BLaER1 treated with 17β-estradiol and CSF1 and Interleukin-3, amounts not matched to agents 10 nM and 100 nM (cell line): ENCODE measurements around the gene WWOX.
"Not testable (repeated sequence)": the region's sequence is repeated elsewhere in the genome, so short reads cannot be mapped to it uniquely, and the experiment has no call there.

ENCODE experiments used
- H3K27ac ChIP-seq, 11 experiments: shearing (Covaris generic); formaldehyde crosslinking; 2 replicates each; pipeline ENCODE4 v1.8.1; 2022
- H3K27me3 ChIP-seq, 11 experiments: shearing (Covaris generic); formaldehyde crosslinking; 2 replicates each; pipeline ENCODE4 v1.8.1; 2022
- H3K36me3 ChIP-seq, 11 experiments: shearing (Covaris generic); formaldehyde crosslinking; 2 replicates each; pipeline ENCODE4 v1.8.1; 2022
- H3K4me1 ChIP-seq, 10 experiments: shearing (Covaris generic); formaldehyde crosslinking; 2 replicates each; pipeline ENCODE4 v1.8.1; 2022
- H3K4me2 ChIP-seq, 11 experiments: shearing (Covaris generic); formaldehyde crosslinking; 2 replicates each; pipeline ENCODE4 v1.8.1; 2022
- H3K4me3 ChIP-seq, 10 experiments: shearing (Covaris generic); formaldehyde crosslinking; 2 replicates each; pipeline ENCODE4 v1.8.1; 2022
- H3K9ac ChIP-seq, 11 experiments: shearing (Covaris generic); formaldehyde crosslinking; 2 replicates each; pipeline ENCODE4 v1.8.1; 2022
- H3K9me3 ChIP-seq, 11 experiments: shearing (Covaris generic); formaldehyde crosslinking; replicated peaks in 1 of 11; 2 replicates each; pipeline ENCODE4 v1.8.1; 2022
- H4K20me1 ChIP-seq, 11 experiments: shearing (Covaris generic); formaldehyde crosslinking; 2 replicates each; pipeline ENCODE4 v1.8.1; 2022
- Cebpa-rat ChIP-seq, 11 experiments: shearing (Covaris generic); IDR thresholded peaks; 2 replicates each; pipeline ENCODE4 v1.8.1; 2022

Gene WWOX

DNA sequence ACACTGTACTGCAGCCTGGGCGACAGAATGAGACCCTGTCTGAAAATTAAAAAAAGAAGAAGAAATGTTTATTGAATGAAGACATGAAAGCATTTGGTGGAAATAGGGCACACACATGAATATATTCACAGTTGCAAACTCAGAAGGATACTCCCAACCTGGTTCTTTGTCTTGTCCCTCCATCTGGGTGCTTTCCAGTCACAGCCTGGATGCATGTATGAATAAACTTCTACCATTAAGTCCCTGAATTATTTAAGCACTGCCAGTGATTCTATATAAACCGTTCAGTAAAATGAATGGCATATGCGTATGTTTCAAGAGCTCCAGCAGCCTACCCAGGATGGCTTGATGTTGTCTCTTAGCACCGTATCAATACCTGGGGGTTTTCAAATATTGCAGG is 591.1 kb downstream of the WWOX start:
- Histone ChIP-seq H3K36me3 (no peaks in the 10 kb centered on the region), H3K4me2 (no peak overlapping the region), H3K4me1 (no peaks in the 10 kb centered on the region), H3K27ac (no peak overlapping the region), H4K20me1 (no peaks in the 10 kb centered on the region), H3K4me3 (no peak overlapping the region), H3K9me3 (peaks cover 0 to 15% (median 0%) of the 10 kb centered on the region in 11 experiments; a peak in 6 of 22 replicates), H3K27me3 (no peaks in the 10 kb centered on the region), H3K9ac (no peak overlapping the region)
- no peak for TF ChIP-seq Cebpa-rat (IDR thresholded peaks at IDR 0.05)

DNA sequence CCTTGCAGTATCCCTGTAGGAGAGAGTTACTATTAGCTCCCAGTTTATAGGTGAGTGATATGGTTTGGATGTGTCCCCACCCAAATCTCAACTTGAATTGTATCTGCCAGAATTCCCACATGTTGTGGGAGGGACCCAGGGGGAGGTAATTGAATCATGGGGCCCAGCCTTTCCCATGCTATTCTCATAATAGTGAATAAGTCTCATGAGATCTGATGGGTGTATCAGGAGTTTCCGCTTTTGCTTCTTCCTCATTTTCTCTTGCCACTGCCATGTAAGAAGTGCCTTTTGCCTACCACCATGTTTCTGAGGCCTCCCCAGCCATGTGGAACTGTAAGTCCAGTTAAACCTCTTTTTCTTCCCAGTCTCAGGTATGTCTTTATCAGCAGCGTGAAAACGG is 592.3 kb downstream of the WWOX start:
- not testable (repeated sequence) for H3K27ac ChIP-seq, H3K4me2 ChIP-seq, H3K4me3 ChIP-seq, H3K27me3 ChIP-seq, H3K4me1 ChIP-seq, H3K36me3 ChIP-seq, H3K9ac ChIP-seq, H4K20me1 ChIP-seq
- H3K9me3 ChIP-seq: peaks cover 0 to 19% (median 2%) of the 10 kb centered on the region in 11 experiments; a peak in 8 of 22 replicates

DNA sequence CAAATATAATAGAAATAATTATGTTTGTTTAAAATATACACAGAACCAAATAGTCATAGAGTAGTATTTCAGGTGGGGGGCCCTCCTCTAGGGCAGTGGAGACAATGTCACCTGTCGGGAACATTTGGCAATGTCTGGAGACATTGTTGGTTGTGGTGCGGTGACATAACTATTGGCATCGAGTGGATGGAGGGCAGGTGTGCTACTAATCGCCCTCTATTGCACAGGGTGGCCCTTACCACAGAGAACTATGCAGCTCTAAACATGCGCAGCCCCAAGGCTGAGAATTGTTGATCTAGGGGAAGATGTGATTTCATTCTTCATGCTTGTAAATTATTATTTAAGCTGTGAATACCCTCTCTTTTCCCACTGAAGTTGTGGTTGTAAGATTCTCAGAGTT is 594.0 kb downstream of the WWOX start:
- Histone ChIP-seq H3K4me1 (no peaks in the 10 kb centered on the region), H3K9ac (no peak overlapping the region), H3K27ac (no peak overlapping the region), H4K20me1 (no peaks in the 10 kb centered on the region), H3K9me3 (peaks cover 0 to 21% (median 2%) of the 10 kb centered on the region in 11 experiments; a peak in 8 of 22 replicates), H3K36me3 (no peaks in the 10 kb centered on the region), H3K4me2 (no peak overlapping the region), H3K27me3 (no peaks in the 10 kb centered on the region), H3K4me3 (no peak overlapping the region)
- no peak for TF ChIP-seq Cebpa-rat (IDR thresholded peaks at IDR 0.05)

DNA sequence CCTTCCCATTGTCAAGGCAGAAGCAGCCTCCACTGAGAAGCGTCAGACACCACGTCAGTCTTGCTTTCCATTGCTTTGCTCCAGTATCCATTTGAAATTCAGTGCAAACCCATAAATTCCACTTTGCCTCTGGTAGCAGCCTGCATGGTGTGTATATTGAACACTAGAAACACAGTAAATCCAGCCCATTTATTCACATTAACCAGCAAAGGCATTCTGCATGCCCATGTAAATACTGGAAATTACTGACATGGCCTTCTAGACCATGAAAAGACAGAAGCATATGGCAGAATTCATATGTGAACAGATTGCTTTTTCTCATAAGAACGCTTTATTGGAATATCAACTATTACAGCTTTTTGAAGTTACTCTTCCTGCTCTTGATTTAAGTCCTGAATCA is 595.0 kb downstream of the WWOX start:
- no peaks in the 10 kb centered on the region for H3K27me3 ChIP-seq
- no peak overlapping the region for H3K27ac ChIP-seq
- no peak overlapping the region for H3K4me2 ChIP-seq
- H3K36me3 ChIP-seq: no peaks in the 10 kb centered on the region
- no peaks in the 10 kb centered on the region for H3K4me1 ChIP-seq
- H3K9ac ChIP-seq: no peak overlapping the region
- no peak for TF ChIP-seq Cebpa-rat (IDR thresholded peaks at IDR 0.05)
- peaks cover 0 to 21% (median 2%) of the 10 kb centered on the region in 11 experiments; a peak in 8 of 22 replicates for H3K9me3 ChIP-seq
- H4K20me1 ChIP-seq: no peaks in the 10 kb centered on the region
- H3K4me3 ChIP-seq: no peak overlapping the region

DNA sequence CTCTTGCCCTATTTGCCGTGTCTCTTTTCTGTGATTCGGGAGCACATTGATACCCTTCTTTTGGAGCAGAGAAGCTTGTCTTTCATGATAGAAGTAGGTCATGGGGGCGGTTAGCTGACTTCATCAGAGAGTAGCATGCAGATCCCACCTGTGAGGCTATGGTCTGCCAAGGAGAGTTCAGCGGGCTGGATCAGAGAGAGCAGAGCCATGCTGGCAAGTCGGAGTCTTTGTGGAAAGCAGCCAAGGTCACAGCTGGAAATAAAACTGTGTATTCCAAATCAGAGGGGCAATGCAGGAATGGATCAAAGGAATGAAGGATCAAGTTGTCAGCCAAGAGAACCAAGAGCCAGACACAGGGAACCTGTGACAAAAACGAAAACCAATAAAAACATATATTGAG is 595.9 kb downstream of the WWOX start:
- Histone ChIP-seq H3K4me3 (no peak overlapping the region), H3K4me1 (no peaks in the 10 kb centered on the region), H3K36me3 (no peaks in the 10 kb centered on the region), H3K4me2 (no peak overlapping the region), H3K9ac (no peak overlapping the region), H3K27ac (no peak overlapping the region), H3K27me3 (no peaks in the 10 kb centered on the region), H3K9me3 (peaks cover 0 to 21% (median 2%) of the 10 kb centered on the region in 11 experiments; a peak in 8 of 22 replicates), H4K20me1 (no peaks in the 10 kb centered on the region)
- TF ChIP-seq Cebpa-rat (IDR thresholded peaks at IDR 0.05): no peak

DNA sequence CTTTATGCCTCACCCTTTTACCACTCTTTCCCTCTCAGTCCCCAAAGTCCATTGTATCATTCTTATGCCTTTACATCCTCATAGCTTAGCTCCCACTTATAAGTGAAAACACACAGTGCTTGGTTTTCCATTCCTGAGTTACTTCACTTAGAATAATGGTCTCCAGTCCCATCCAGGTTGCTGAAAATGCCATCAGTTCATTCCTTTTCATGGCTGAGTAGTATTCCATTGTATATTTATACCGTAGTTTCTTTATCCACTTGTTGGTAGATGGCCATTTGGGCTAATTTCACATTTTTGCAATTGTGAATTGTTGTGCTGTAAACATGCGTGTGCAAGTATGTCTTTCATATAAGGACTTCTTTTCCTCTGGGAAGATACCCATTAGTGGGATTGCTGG is 597.3 kb downstream of the WWOX start:
- Histone ChIP-seq H3K27me3 (no peaks in the 10 kb centered on the region), H3K27ac (no peak overlapping the region), H3K36me3 (no peaks in the 10 kb centered on the region), H4K20me1 (no peaks in the 10 kb centered on the region), H3K4me2 (no peak overlapping the region), H3K9ac (no peak overlapping the region), H3K4me1 (no peaks in the 10 kb centered on the region), H3K4me3 (no peak overlapping the region), H3K9me3 (peaks cover 0 to 13% (median 2%) of the 10 kb centered on the region in 11 experiments; a peak in 8 of 22 replicates)
- TF ChIP-seq Cebpa-rat (IDR thresholded peaks at IDR 0.05): no peak

DNA sequence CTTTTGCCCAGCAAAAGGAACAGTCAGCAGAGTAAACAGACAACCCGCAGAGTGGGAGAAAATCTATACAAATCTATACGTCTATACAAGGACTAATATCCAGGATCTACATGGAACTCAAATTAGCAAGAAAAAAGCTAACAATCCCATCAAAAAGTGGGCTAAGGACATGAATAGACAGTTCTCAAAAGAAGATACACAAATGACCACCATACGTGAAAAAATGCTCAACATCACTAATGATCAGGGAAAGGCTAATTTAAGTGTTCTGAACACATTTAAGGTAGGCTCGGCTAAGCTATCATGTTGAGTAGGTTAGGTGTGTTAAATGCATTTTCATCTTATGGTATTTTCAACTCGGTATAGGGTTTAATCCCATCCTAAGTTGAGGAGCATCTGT is 598.0 kb downstream of the WWOX start:
- Histone ChIP-seq H3K27ac (no peak overlapping the region), H3K27me3 (no peaks in the 10 kb centered on the region), H3K4me3 (no peak overlapping the region), H3K36me3 (no peaks in the 10 kb centered on the region), H3K9ac (no peak overlapping the region), H3K4me1 (no peaks in the 10 kb centered on the region), H4K20me1 (no peaks in the 10 kb centered on the region), H3K4me2 (no peak overlapping the region), H3K9me3 (peaks cover 0 to 7% (median 0%) of the 10 kb centered on the region in 11 experiments; a peak in 4 of 22 replicates)
- no peak for TF ChIP-seq Cebpa-rat (IDR thresholded peaks at IDR 0.05)

DNA sequence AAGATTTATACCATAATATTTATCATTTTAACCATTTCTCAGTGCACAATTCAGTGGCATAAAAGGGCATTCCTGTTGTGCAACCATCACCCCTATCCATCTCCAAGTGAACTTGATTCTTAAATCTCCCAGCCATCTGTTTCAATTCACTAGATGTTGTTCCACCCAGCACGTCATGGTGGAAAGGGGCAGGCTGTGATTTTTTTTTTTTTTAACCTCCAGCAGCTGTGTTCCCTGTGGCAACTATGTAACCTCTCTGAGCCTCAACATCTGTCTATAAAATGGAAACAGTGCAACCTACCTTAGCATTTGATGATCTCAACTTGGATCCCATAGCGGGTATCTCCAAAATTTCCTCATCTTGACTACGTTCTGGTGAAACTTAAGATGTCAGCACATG is 604.5 kb downstream of the WWOX start:
- H3K27ac ChIP-seq: no peak overlapping the region
- no peaks in the 10 kb centered on the region for H3K27me3 ChIP-seq
- no peak overlapping the region for H3K9ac ChIP-seq
- TF ChIP-seq Cebpa-rat (IDR thresholded peaks at IDR 0.05): no peak
- no peak overlapping the region for H3K4me3 ChIP-seq
- no peak overlapping the region for H3K4me2 ChIP-seq
- no peaks in the 10 kb centered on the region for H3K4me1 ChIP-seq
- peaks cover 0 to 5% (median 0%) of the 10 kb centered on the region in 11 experiments; a peak in 1 of 22 replicates for H3K9me3 ChIP-seq
- no peaks in the 10 kb centered on the region for H3K36me3 ChIP-seq
- H4K20me1 ChIP-seq: no peaks in the 10 kb centered on the region

DNA sequence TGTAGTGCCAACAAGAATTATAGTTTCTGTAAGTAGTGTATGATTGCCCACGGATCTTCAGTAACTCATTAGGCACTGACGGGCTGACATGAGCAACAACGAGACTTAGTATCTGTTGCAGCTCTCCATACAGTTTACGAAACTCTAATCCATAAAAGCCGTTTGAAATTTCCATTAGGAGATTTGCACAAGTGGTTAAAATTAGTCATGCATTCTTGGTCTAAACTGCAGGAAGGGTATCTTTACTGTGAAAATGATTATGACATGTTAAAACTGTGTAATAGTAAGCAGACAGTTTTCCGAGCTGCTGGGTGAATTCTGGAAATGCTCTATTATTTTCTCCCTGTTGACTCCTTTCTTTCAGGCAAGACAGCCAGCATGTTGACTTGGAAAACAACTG is 605.0 kb downstream of the WWOX start:
- Histone ChIP-seq H3K27me3 (no peaks in the 10 kb centered on the region), H3K9ac (no peak overlapping the region), H3K9me3 (peaks cover 0 to 5% (median 0%) of the 10 kb centered on the region in 11 experiments; a peak in 1 of 22 replicates), H3K36me3 (no peaks in the 10 kb centered on the region), H3K4me3 (no peak overlapping the region), H3K4me1 (no peaks in the 10 kb centered on the region), H3K27ac (no peak overlapping the region), H3K4me2 (no peak overlapping the region), H4K20me1 (no peaks in the 10 kb centered on the region)
- TF ChIP-seq Cebpa-rat (IDR thresholded peaks at IDR 0.05): no peak

DNA sequence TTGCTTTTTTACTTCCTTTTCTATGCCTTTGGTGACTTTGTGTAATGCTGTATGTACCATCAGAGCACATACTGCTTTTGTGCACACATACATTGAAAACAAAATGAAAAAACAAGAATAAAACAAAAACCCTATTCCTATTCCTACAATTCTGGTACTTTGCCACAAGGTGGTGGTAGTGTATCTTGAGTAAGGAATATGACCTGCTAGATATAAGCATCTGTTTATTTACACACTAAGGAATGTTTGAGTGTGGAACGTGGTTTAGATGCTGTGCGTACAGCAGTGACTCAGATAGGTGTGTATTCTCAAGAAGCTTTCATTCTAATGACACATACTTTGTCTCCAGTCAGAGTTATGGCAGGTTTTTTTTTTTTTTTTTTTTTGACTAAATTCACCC is 606.2 kb downstream of the WWOX start:
- H3K27me3 ChIP-seq: no peaks in the 10 kb centered on the region
- H3K4me2 ChIP-seq: no peak overlapping the region
- no peak for TF ChIP-seq Cebpa-rat (IDR thresholded peaks at IDR 0.05)
- H3K9me3 ChIP-seq: peaks cover 0 to 5% (median 0%) of the 10 kb centered on the region in 11 experiments; a peak in 1 of 22 replicates
- no peak overlapping the region for H3K9ac ChIP-seq
- H3K4me3 ChIP-seq: no peak overlapping the region
- no peak overlapping the region for H3K27ac ChIP-seq
- H3K4me1 ChIP-seq: no peaks in the 10 kb centered on the region
- no peaks in the 10 kb centered on the region for H4K20me1 ChIP-seq
- no peaks in the 10 kb centered on the region for H3K36me3 ChIP-seq
